Glomerular visceral epithelial cell (primary cell): Measurements from ENCODE around the gene GAMT.
A peak's percentile ranks its signal among the peaks of the same experiment; 100 is the strongest.

ENCODE experiments used
- DNase-seq: peaks from one replicate; pipeline ENCODE4 v3.0.0-alpha.2; 2016; ENCODE audit errors: extremely low spot score

Gene GAMT

DNA sequence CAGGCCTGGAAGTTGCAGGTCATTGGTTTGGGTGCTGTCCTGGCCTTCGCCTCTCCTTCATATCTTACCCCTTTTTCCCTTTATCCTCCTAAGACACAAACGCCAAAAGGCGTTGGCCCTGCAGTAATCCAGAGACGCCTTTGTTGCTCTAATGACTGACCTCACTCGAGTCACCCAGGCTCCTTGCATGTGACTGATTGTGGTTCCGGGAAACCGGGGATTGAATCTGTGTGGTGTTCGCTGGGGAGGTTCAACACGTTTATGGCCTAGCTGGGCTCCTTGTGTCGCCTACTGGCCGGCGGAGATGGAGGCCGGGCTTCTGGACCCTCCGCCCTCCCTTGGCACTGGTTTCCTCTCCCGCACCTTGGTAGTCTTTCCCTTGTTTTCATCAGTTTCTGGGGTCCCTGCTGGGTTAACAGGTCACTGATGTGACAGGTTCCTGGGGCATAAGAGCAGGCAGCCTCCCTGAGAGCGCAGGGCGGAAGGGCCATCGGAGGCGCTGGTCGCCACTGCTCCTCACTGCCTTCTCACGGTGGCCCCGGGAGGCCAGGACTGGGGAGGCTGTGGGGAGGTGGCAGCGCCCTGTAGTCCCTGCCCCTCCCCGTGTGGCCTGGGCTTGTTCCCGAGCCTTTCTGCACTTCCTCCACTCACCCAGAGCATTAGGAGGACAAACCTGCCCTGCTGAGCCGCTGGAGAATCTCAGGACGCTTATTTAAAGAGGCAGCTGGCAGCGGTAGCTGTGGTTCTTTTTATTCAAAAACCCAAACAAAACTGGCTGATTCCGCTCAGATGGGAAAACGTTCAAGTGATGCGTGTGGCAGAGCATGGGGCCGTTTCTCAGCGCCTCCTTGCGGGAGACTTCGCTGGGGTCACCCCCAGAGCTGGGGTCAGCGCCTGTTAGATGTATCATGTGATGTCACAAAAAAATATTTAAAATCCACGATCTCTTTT lies 35.7 kb downstream of the GAMT start:
- no peak for DNase-seq

DNA sequence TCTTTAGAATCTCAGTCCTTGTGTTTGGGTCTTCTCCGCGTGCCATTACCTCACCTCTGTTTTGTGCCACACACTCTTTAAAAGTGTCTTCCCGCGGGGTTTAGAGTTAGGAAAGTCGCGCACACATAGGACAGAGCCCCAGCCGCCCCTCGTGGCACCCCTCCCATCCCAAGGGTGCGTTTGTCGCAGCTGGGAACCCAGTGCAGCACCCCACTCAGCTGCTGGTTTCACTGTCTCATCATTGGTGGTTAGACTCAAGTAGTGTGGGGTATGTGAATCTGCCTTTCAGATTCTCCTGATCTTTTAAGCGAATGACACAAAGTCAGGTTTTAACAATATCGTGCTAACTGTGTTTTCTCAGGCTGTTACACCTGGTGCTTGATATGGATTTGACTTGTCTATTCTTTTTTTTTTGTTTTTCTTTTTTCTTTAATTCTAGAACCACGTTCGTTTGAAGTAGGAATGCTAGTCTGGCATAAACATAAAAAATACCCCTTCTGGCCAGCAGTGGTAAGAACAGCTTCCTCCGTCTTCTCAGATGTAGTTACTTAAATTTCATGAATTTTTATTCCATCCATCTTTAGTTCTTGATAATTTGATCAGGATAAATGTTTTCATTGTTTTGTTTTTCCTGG lies 37.2 kb downstream of the GAMT start:
- no peak for DNase-seq

DNA sequence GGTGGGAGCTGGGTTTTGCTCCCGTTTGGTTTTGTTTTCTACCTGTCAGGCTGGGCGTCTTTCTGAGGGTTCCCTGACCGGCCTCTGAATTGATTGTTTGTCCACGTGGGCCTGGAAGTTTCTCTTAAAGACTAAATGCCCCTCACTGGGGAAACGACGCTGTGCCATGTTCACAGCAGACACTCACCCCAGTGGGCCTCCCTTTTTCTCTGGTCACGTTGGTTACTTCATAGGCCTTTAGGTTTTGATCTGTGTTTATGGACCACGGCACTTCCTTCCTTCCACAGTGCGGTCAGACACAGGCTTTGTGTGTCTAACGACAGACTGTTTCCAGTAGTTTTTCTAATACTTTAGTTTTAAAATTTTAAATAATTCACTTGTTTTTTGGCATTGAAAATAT lies 37.7 kb downstream of the GAMT start:
- DNase-seq = no peak

DNA sequence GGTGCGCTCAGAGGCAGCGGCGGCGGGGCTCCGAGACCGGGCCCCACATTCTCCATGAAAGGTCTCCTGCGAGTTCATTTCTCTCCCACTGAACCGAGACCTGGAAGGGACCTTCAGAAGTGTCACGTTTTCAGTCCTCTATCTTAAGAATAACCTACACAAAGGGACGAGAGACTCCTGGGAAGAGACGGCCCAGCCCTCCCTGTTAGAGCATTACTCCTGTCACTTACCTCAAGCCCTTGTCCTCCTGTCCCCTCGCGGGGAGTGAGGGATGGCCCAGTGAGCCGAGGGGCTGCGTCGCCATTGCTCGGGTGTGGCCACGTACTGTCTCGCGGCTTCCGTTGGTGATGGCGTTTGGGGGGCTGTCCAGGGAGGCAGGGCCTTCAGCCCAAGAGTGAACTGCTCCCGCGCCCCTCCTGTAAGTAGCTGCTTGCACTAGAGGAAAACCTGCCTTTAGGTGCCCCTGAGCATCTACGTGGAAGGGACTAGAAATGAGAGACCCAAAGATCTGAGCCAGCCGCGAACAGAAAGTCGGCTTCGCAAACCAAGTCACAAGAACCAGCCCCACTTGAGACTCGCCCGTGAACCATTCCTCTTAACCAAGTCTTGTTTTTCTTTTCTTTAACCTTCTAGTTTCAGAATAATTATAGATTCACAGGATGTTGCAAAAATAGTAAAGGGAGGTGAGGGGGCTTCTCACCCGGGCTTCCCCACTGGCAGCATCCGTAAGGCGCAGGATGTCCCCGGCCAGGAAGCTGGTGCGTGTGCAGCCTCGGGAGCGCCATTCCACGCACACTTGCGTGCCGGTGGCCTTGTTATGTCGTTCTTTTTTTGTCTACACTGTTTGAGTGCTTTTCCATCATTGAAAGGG lies 38.7 kb downstream of the GAMT start:
- DNase-seq = no peak

DNA sequence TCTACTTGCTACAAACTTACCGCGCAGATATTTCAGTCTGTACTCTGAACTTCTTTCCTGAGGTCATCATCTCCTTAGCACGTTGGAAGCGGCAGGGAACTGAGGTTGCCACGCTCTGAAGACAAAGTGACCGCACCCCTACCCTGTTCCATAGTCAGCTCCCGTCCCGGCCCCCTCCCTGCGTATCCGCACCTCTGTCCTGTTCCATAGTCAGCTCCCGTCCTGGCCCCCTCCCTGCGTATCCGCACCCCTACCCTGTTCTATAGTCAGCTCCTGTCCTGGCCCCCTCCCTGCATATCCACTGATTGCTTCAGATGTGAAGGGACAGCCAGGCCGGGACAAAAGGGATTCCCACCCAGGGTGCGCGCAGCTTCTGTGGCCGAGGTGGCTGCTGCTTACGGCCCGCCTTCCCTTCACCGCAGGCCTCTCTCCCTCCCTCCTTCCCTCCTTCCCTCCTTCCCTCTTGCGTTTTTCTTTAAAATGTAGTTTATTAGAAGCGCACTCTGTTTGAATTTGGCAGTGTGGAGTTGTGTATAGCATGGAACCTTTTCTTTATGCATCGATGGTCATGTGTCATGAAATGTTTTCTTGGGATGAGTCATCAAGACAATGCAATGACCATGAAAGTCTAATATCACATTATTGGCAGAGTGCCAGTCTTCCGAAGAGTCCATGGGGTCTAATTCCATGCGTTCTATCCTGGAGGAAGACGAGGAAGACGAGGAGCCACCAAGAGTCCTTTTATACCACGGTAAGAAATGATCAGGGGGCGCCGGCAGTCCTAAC lies 39.5 kb downstream of the GAMT start:
- DNase-seq = peak; percentile 95

DNA sequence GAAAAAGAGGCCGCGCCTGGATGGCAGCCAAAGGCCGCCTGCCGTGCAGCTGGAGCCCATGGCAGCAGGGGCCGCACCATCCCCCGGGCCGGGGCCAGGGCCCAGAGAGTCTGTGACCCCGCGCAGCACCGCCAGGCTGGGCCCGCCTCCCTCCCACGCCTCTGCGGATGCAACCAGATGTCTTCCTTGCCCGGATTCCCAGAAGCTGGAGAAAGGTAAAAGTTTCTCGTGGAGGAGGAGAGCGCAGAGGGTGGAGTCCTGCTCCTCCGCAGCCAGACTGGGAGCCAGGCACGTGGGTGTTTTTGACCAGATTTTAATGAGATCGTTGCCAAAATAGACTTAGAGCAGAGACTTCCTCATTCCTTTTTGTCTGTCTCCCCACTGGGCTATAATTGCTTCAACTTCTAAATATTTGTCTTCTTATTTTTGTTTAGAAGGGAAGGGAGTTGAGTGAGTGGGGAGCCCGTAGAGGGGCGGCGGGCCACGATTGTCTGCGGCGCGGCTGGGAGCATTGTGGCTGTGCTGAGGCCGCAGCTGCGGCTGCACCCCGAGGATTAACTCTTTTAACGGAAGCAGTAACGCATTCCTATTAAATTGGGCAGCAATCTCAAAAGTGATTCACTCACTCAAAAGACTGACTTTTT lies 40.4 kb downstream of the GAMT start:
- peak; percentile 59 for DNase-seq

DNA sequence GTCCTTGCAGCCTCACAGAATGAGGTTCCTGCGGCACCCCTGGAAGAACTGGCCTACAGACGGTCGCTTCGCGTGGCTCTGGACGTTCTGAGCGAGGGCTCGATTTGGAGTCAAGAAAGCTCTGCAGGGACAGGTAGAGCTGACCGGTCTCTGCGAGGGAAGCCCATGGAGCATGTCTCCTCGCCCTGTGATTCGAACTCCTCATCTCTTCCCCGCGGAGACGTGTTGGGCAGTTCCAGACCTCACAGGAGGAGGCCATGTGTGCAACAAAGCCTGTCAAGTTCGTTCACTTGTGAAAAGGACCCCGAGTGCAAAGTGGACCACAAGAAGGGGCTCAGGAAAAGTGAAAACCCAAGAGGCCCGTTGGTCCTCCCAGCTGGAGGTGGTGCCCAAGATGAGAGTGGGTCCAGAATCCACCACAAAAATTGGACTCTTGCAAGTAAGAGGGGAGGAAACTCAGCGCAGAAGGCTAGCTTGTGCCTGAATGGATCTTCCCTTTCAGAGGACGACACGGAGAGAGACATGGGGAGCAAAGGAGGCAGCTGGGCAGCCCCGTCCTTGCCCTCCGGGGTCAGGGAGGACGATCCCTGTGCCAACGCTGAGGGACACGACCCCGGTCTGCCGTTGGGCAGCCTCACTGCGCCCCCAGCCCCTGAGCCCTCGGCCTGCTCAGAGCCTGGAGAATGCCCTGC lies 41.1 kb downstream of the GAMT start:
- DNase-seq = no peak

DNA sequence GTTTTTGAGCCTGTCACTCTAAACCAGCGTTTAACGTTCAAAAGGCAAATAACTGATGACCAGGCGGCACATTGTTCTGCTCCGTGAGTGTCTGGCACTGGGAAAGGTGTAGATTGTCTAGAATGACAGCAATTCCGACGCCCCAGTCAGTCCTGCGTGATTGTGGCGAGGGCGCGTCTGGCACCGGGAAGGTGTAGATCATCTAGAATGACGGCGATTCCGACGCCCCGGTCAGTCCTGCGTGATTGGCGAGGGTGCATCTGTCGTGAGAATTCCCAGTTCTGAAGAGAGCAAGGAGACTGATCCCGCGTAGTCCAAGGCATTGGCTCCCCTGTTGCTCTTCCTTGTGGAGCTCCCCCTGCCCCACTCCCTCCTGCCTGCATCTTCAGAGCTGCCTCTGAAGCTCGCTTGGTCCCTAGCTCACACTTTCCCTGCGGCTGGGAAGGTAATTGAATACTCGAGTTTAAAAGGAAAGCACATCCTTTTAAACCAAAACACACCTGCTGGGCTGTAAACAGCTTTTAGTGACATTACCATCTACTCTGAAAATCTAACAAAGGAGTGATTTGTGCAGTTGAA lies 43.7 kb downstream of the GAMT start:
- no peak for DNase-seq

DNA sequence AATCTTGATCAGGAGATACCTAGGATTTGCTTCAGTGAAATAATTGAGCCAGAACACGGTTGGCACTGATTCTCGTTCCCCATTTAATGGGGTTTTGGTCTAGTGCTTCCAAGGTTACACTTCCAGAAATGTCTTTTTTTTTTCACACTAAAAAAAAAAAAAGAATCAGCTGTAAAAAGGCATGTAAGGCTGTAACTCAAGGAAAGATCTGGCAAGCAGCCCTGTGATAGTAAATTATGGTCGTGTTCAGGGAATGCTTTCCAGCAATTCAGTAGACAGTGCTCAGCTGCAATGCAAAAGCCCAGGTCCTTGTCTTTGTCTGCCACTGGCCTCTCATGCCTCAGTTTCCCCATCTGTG lies 44.9 kb downstream of the GAMT start:
- DNase-seq = no peak

DNA sequence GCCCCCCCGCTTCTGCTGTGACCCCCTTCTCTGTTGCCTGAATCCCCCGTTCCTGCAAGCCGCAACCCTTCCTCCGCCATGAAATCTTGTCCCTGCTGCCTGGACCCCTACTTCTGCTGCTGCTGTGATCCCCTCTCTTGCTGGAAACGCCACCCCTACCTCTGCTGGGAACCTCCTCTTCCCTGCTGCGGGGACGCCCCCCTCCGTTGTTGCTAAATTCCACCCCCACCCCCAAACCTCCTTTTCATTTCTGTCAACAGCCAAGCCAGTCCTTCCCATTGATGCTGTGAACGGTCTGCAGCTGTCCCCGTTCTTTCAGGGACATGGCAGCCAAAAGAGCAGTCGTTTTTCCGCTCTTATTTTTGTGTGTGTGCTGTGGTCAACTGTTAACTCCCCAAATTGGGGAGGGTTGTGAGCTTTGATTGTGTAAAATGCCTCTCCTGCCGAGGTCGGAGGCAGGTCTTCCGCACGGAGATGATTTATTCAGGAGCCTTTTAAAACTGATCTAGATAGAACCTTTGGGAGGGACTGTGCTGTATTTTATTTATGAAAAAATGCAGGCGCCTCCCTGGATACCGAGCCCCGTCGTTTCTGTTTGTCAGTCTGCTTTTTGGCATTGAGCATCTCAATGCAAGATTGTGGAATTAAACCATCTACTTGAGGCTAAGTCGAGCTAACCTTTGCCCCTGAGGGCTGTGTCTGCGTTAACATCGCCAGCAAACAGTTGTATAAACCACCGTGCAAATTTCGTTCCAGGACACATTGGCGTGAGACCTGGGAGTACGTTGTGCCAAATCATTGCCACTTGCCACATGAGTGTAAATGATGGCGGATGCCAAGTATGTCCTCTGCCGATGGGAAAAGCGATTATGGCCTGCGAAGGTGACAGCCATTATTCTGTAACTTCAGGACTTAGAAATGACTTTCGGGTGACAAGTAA lies 45.5 kb downstream of the GAMT start:
- no peak for DNase-seq

DNA sequence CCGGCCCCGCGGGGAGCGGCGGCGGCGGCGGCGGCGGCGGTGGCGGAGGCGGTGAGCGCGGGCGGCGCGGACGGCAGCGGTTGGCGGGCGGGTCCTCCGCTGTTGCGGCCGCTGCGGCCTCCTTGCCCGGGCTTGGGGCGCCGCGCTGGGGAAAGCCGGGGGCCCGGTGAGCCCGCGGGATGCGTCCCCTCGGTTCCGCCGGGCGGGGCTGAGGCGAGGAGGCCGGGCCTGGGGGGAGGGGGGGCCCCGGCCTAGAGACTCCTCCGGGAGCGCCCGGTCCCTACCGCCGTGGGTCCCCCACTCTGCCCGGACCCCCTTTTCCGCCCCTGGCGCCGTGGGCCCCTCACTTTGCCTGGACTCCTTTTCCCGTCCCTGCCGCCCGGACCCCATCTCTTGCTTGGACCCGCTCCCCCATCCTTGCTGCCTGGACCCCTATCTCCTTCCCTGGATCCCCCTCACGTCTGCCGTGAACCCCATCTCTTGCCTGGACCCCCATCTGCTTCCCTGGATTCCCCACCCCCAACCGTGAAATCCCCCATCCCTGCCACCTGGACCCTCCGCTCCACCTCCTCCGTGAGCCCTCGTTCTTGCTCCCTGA lies 46.3 kb downstream of the GAMT start:
- no peak for DNase-seq

DNA sequence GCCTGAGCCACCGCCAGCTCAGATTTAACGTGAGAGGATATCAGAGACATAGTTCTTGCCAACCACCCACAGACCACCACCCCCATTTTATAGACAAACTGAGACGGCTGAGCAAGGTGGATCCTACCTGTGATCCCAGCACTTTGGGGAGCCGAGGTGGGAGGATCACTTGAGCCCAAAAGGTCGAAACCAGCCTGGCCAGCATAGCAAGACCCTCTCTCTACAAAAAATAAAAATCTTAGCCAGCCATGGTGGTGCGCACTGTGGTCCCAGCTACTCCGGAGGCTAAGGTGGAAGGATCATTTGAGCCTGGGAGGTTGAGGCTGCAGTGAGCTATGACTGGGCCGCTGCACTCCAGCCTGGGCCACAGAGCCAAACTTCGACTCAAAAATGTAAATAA lies 48.2 kb downstream of the GAMT start:
- no peak for DNase-seq

DNA sequence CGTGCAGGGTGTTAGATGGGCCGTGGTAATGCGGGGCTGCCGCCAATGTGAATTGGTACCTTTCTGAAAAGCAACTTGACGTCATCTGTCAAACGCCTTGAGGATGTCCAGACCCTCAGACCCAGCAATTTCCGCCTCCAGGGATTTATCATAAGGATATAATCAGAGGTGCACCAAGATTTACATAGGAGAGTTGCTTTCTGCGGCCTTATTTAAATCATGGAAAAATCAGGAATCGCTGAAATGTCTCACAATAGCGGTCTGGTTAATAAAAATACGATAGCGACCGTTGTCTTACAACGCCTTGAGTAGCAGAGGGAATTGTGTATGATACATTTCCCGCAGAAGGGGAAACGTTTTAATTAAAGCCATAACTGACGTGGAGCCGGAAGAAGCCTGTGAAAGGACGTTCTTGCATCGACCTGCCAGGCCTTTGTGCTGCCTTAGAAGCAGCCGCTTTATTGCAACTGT lies 49.9 kb downstream of the GAMT start:
- DNase-seq = no peak

DNA sequence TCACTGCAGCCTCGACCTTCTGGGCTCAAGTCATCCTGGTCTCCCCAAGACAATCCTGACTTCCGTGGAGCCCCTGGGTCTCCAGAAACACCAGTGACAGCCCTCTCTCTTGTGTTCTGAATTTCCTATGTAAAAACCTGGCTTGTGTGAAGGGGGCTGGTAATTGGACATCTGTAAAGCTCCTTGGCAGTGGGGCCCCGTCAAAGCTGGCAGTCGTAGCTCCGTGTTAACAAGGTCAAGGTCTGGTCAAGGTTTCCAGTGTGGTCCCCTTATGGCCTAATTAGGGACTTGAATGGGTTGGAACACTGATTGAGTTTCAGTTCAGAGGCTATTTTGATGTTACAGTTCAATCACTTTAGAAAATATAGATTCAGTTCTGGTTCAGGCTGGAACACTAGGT lies 50.5 kb downstream of the GAMT start:
- DNase-seq = no peak

DNA sequence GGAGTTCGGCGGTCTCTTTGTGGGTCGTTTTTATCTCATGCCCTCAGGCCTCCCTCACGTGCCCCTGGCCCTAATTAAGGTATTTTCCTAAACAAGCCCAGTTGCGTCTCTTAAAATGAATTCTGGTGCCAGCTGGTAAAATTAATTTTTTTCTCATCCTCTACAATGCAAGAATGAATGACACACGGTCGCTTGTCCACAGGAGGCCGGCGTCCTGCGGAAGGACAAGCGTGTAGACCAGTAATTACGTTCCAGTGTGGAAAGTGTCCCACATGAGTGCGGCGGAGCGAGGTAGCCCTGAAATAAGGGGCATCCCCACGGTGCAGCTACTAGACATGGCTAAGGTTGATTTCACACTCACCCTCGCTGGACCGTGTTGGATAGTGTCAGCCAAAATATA lies 52.1 kb downstream of the GAMT start:
- no peak for DNase-seq
